M059J (cell line): ENCODE measurements around the gene NDUFA11. TPM values are rescaled to one million over a fixed set of nuclear protein-coding genes. Genes with fewer than 3 reads are reported as not detected.
"Not testable (repeated sequence)": the region's sequence is repeated elsewhere in the genome, so short reads cannot be mapped to it uniquely, and the experiment has no call there.

Experiments used
- DNase-seq: peaks from one replicate; pipeline ENCODE4 v3.0.0-alpha.2; 2012; ENCODE audit warnings: low read depth
- total RNA-seq: library from RNA; depleted of rRNA; stranded (reverse); fragments of >200 nt; shearing (Covaris generic); gene quantifications from 2 replicates; pipeline ENCODE4 v1.2.3, GENCODE V29; 2014; rRNA removed

The NDUFA11 gene
- total RNA-seq, 1 experiment from 2014 or later, result 328 TPM

DNA sequence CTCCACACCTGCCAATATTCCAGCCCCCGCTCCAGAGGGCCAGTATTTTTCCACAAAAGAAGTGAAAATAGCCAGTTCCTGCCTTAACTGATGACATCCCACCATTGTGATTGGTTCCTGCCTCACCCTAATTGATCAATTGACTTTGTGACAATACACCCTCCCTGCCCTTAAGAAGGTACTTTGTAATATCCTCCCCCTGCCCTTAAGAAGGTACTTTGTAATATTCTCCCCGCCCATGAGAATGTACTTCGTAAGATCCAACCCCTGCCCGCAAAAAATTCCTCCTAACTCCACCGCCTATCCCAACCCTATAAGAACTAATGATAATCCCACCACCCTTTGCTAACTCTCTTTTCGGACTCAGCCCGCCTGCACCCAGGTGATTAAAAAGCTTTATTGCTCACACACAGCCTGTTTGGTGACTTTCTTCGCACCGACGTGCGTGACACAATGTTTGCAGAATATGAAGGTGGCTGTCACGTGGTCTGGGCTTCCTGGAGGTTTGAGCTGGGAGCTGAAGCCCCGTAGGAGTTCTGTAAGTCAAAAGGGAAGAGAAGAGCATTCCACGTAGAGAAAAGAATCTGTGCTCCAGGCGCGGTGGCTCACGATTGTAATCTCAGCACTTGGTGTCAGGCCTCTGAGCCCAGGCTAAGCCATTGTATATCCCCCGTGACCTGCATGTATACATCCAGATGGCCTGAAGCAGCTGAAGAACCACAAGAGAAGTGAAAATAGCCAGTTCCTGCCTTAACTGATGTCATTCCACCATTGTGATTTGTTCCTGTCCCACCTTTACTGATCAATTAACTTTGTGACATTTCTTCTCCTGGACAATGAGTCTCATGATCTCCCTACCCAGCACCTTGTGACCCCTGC lies 46.1 kb downstream of the NDUFA11 start:
- no peak for DNase-seq

DNA sequence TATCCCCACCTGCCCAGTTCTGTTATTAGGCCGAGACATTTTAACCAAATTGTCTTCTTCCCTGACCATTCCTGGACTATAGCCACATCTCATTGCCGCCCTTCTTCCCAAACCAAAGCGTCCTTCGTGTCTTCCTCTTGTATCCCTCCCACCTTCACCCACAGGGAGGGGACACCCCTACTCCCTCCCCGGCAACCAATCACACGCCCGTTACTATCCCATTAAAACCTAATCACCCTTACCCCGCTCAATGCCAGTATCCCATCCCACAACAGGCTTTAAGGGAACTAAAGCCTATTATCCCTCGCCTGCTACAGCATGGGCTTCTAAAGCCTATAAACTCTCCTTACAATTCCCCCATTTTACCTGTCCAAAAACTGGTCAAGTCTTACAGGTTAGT lies 48.4 kb downstream of the NDUFA11 start:
- not testable (repeated sequence) for DNase-seq

- peak; percentile 23 for DNase-seq
Observed at GRCh38 chr19:5854121-5854520, 49.5 kb downstream of the NDUFA11 start.

DNA sequence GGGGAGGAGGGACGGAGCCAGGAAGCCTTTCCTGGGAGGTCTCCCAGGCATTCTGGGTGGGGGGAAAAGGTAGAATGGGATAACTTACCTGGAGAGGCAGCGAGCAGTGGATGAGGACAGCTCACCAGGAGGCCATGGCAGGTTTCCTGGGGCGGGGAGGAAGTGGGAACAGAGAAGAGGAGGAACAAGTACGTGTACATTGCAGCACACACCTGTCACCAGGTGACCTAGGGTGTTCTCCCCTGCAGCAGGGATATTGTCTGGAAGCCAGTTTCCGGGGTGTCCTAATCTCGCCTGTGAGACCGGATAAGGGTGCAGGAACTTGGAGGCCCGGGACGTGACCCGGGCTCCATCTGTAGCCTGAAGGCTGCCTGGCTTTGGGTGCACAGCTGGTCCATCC lies 52.3 kb downstream of the NDUFA11 start, which contains the start of gene FUT3:
Gene FUT3 (minus strand): TSS at position 148 of the 400 bp plus-strand sequence.
- DNase-seq, result no peak

DNA sequence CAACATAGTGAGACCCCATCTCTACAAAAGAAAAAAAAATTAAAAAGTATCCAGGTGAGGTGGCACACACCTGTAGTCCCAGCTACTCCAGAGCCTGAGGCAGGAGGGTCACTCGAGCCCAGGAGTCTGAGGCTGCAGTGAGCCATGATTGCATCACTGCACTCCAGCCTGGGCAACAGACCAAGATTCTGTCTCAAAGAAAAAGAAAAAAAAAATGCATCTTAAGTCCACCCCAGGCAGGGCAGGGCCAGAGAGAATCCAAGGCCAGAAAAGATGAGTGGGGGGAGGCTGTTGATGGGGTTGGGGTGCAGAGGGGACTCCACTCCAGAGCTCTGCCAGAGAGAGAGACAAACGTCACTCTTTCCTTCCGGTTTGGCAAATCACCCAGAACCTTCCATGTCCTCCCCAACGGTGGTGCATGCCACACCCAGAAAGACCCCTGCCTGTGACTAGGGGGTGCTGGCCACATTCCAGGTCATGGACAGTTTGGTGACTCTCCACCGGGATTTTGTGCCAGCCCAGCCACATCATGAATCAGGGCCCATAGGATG lies 52.8 kb downstream of the NDUFA11 start:
- peak; percentile 60 for DNase-seq

DNA sequence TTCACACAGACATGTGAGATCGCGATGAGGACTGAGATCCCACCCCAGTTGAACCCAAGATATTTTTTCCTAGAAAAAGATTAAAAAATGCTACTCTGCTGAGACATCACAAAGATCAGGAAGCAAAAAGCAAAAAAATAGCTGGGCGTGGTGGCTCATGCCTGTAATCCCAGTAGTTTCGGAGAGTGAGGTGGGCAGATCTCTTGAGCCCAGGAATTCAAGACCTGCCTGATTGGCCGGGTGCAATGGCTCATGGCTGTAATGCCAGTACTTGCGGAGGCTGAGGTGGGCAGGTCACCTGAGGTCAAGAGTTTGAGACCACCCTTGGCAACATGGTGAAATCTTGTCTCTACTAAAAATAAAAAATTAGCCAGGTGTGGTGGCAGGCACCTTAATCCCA lies 53.4 kb downstream of the NDUFA11 start:
- no peak for DNase-seq

DNA sequence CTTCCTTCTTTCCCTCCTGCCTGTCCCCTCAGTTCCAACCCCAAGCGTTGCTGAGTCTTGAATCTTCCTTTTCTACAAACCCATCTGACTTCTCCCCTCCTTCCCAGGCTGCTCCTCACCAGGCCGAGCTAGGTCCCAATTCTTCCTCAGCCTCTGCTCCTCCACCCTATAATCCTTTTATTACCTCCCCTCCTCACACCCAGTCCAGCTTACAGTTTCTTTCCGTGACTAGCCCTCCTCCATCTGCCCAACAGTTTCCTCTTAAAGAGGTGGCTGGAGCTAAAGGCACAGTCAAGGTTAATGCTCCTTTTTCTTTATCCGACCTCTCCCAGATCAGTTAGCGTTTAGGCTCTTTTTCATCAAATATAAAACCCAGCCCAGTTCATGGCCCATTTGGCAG lies 55.0 kb downstream of the NDUFA11 start:
- not testable (repeated sequence) for DNase-seq

GRCh38 chr19:5847846-5848245 lies 55.7 kb downstream of the NDUFA11 start:
- not testable (repeated sequence) for DNase-seq

Other genes starting within 250 kb of the NDUFA11 start
- gene MICOS13, start 223.3 kb downstream of the NDUFA11 start, total RNA-seq, result 46.6 and 47.0 TPM in 2 replicates
- gene HSD11B1L, start 222.8 kb downstream of the NDUFA11 start, total RNA-seq, result 10.7 and 13.7 TPM in 2 replicates
- gene RPL36, start 213.5 kb downstream of the NDUFA11 start, total RNA-seq, result 734 and 1,196 TPM in 2 replicates
- 53.1 and 71.2 TPM in 2 replicates for gene LONP1, start 183.6 kb downstream of the NDUFA11 start, total RNA-seq
- not detected in 2 replicates for gene CATSPERD, start 183.2 kb downstream of the NDUFA11 start, total RNA-seq
- 0.07 and 0.34 TPM in 2 replicates for gene PRR22, start 119.0 kb downstream of the NDUFA11 start, total RNA-seq
- 12.7 and 24.7 TPM in 2 replicates for gene DUS3L, start 112.6 kb downstream of the NDUFA11 start, total RNA-seq
- gene NRTN, start 98.7 kb downstream of the NDUFA11 start, total RNA-seq, result 0.67 TPM in 1 of 2 replicates, not detected in the other
- gene FUT6, start 64.1 kb downstream of the NDUFA11 start, total RNA-seq, result not detected in 2 replicates
- not detected in 2 replicates for gene FUT3, start 52.3 kb downstream of the NDUFA11 start, total RNA-seq
- not detected in 2 replicates for gene FUT5, start 33.2 kb downstream of the NDUFA11 start, total RNA-seq
- gene VMAC, start 1.1 kb upstream of the NDUFA11 start, total RNA-seq, result 1.6 and 4.4 TPM in 2 replicates
- gene CAPS, start 10.5 kb upstream of the NDUFA11 start, total RNA-seq, result 0.96 and 1.3 TPM in 2 replicates
- 115 and 130 TPM in 2 replicates for gene RANBP3, start 74.3 kb upstream of the NDUFA11 start, total RNA-seq
- gene RFX2, start 206.7 kb upstream of the NDUFA11 start, total RNA-seq, result 4.8 and 13.4 TPM in 2 replicates
- not detected in 2 replicates for gene ACSBG2, start 231.9 kb upstream of the NDUFA11 start, total RNA-seq